Keratinocyte (primary cell): ENCODE data around the gene RO60. TPM values are rescaled to one million over a fixed set of nuclear protein-coding genes. Genes with fewer than 3 reads are reported as not detected.

Source experiments
- DNase-seq: peaks from one replicate; pipeline ENCODE4 v3.0.0-alpha.2; 2011; ENCODE audit warnings: low read depth, missing footprints, low spot score
- FAIRE-seq: peaks from 2 replicates; lab custom pipeline; 2011; peaks lifted over from hg19 to GRCh38; lab: Jason Lieb, UNC
- H2AFZ ChIP-seq: 2 replicates; pipeline ENCODE4 v1.6.0; 2012; ENCODE audit warnings: low read length, control low read depth, inconsistent platforms; ENCODE audit not compliant: control insufficient read depth
- H3K27ac ChIP-seq: 2 replicates; pipeline ENCODE4 v1.5.1; 2011; ENCODE audit warnings: low read length; ENCODE audit not compliant: control insufficient read depth, insufficient read depth
- H3K27me3 ChIP-seq: 3 replicates; pipeline ENCODE4 v1.6.0; 2011; ENCODE audit warnings: low read length; ENCODE audit not compliant: control insufficient read depth, insufficient read depth; ENCODE audit errors: extremely low read depth
- H3K36me3 ChIP-seq, 2 experiments: 2 replicates in 1 of 2; 3 replicates in 1 of 2; pipeline ENCODE4 v1.5.1; 2011; ENCODE audit warnings: low read length in 2 of 2, mild to moderate bottlenecking in 1 of 2; ENCODE audit not compliant: control insufficient read depth in 2 of 2, insufficient read depth in 2 of 2; ENCODE audit errors: extremely low read depth in 1 of 2
- H3K4me1 ChIP-seq: 3 replicates; pipeline ENCODE4 v1.5.1; 2011; ENCODE audit warnings: low read length; ENCODE audit not compliant: control insufficient read depth, insufficient read depth; ENCODE audit errors: extremely low read depth
- H3K4me2 ChIP-seq: 3 replicates; pipeline ENCODE4 v1.6.0; 2011; ENCODE audit warnings: low read depth, low read length; ENCODE audit not compliant: control insufficient read depth, insufficient read depth; ENCODE audit errors: extremely low read depth
- H3K4me3 ChIP-seq, 3 experiments: fragments of 200-600 bp in 1 of 3; sonication (generic) in 1 of 3; 2 replicates in 2 of 3; 3 replicates in 1 of 3; pipeline ENCODE4 v1.5.1; 2011 to 2016; ENCODE audit warnings: low read length in 3 of 3, mild to moderate bottlenecking in 3 of 3, control low read depth in 2 of 3, inconsistent platforms in 1 of 3, low read depth in 1 of 3, mixed read lengths in 1 of 3, mixed run types in 1 of 3, moderate library complexity in 1 of 3; ENCODE audit not compliant: control insufficient read depth in 2 of 3, insufficient read depth in 2 of 3; ENCODE audit errors: extremely low read depth in 1 of 3
- H3K79me2 ChIP-seq: 2 replicates; pipeline ENCODE4 v1.6.0; 2012; ENCODE audit warnings: low read length; ENCODE audit not compliant: control insufficient read depth, insufficient read depth
- H3K9ac ChIP-seq: 3 replicates; pipeline ENCODE4 v1.6.0; 2011; ENCODE audit warnings: low read length; ENCODE audit not compliant: control insufficient read depth, insufficient read depth; ENCODE audit errors: extremely low read depth
- H3K9me1 ChIP-seq: 3 replicates; pipeline ENCODE4 v1.6.0; 2011; ENCODE audit warnings: low read length; ENCODE audit not compliant: control insufficient read depth, insufficient read depth; ENCODE audit errors: extremely low read depth
- H3K9me3 ChIP-seq: 2 replicates; pipeline ENCODE4 v1.5.1; 2012; ENCODE audit warnings: low read depth, low read length; ENCODE audit not compliant: control insufficient read depth
- H4K20me1 ChIP-seq: 3 replicates; pipeline ENCODE4 v1.6.0; 2011; ENCODE audit warnings: low read length; ENCODE audit not compliant: control insufficient read depth, insufficient read depth; ENCODE audit errors: extremely low read depth
- EZH2 ChIP-seq: IDR thresholded peaks from one replicate; pipeline ENCODE4 v1.6.1; 2012; ENCODE audit warnings: inconsistent platforms, mild to moderate bottlenecking, low read length, moderate library complexity
- dilution Hi-C: fragments of 300-500 bp; cut with MboI; formaldehyde crosslinking; loops from one replicate; pipeline ENCODE4 v1.7.0; 2020; ENCODE audit warnings: low sequenced_read_pairs; ENCODE audit not compliant: extremely low pct_ligation_motif_present
- polyA plus RNA-seq, 5 experiments: library from polyadenylated mRNA; depleted of rRNA in 3 of 5; stranded (reverse) in 3 of 5; stranded (forward) in 1 of 5; unstranded in 1 of 5; fragments of >200 nt; gene quantifications; 1 replicate in 1 of 5; 2 replicates in 3 of 5; 3 replicates in 1 of 5; pipeline versions ENCODE4 v1.2.1 to v1.2.3, GENCODE V29; 2011 to 2012; ENCODE audit warnings: missing spikeins in 2 of 5, low read depth in 1 of 5, low replicate concordance in 1 of 5
- TF ChIP-seq, protein P1 (sequence below), 3 experiments: IDR thresholded peaks in 1 of 3; conservative IDR thresholded peaks in 1 of 3; optimal IDR thresholded peaks in 1 of 3; 2 replicates in 2 of 3; 3 replicates in 1 of 3; pipeline versions ENCODE3 to v1.5.1; 2011; ENCODE audit warnings: low read length in 3 of 3, mild to moderate bottlenecking in 3 of 3, moderate library complexity in 2 of 3, control low read depth in 1 of 3, inconsistent platforms in 1 of 3; ENCODE audit not compliant: insufficient read depth in 2 of 3; ENCODE audit errors: extremely low read depth in 1 of 3

Gene RO60
- polyA plus RNA-seq, 1 donor (not counting 4 experiments of a cell fraction or from before 2014, with no cell fraction given): 25.6 TPM

DNA sequence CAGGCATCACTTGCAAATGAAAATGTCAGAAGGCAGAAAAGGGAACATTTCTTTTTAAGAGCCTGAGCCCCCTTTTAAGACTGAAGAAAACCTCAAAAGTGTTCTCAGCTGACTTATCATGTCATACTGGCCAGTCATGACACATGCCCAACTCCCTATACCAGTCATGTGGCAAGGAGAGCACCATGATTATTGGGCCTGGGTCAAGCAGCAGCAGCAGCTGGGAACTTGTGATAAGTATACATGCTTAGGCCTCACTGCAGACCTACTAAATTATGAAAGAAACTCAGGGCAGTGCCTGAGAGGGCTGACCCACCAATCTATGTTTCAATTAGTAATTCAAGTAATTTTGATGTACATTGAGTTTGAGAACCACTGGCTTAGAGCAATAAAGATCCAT is 8.6 kb downstream of the RO60 start:
- H3K4me2 ChIP-seq: no peak overlapping the region
- H3K9ac ChIP-seq: no peak overlapping the region
- no peaks in the 10 kb centered on the region for H3K27me3 ChIP-seq
- no peak overlapping the region for H3K4me3 ChIP-seq
- TF ChIP-seq, protein P1, sequence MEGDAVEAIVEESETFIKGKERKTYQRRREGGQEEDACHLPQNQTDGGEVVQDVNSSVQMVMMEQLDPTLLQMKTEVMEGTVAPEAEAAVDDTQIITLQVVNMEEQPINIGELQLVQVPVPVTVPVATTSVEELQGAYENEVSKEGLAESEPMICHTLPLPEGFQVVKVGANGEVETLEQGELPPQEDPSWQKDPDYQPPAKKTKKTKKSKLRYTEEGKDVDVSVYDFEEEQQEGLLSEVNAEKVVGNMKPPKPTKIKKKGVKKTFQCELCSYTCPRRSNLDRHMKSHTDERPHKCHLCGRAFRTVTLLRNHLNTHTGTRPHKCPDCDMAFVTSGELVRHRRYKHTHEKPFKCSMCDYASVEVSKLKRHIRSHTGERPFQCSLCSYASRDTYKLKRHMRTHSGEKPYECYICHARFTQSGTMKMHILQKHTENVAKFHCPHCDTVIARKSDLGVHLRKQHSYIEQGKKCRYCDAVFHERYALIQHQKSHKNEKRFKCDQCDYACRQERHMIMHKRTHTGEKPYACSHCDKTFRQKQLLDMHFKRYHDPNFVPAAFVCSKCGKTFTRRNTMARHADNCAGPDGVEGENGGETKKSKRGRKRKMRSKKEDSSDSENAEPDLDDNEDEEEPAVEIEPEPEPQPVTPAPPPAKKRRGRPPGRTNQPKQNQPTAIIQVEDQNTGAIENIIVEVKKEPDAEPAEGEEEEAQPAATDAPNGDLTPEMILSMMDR (optimal IDR thresholded peaks at IDR 0.05 in 1 of 3, IDR thresholded peaks at IDR 0.05 in 1 of 3, conservative IDR thresholded peaks at IDR 0.05 in 1 of 3; ENCODE audit: extremely low read depth in 1 of 3, insufficient read depth in 2 of 3, low read length in 3 of 3): no peak
- TF ChIP-seq EZH2: no peak
- no peak overlapping the region for H2AFZ ChIP-seq
- H3K79me2 ChIP-seq: peaks cover 72% of the 10 kb centered on the region
- no peak overlapping the region for H3K27ac ChIP-seq
- H3K9me3 ChIP-seq: no peaks in the 10 kb centered on the region
- no peaks in the 10 kb centered on the region for H3K4me1 ChIP-seq
- FAIRE-seq (no peak), DNase-seq (no peak)
- no peaks in the 10 kb centered on the region for H3K9me1 ChIP-seq
- dilution Hi-C loops: no loop called here
- H4K20me1 ChIP-seq: no peaks in the 10 kb centered on the region
- H3K36me3 ChIP-seq: peaks cover 3 to 9% of the 10 kb centered on the region in 2 experiments

DNA sequence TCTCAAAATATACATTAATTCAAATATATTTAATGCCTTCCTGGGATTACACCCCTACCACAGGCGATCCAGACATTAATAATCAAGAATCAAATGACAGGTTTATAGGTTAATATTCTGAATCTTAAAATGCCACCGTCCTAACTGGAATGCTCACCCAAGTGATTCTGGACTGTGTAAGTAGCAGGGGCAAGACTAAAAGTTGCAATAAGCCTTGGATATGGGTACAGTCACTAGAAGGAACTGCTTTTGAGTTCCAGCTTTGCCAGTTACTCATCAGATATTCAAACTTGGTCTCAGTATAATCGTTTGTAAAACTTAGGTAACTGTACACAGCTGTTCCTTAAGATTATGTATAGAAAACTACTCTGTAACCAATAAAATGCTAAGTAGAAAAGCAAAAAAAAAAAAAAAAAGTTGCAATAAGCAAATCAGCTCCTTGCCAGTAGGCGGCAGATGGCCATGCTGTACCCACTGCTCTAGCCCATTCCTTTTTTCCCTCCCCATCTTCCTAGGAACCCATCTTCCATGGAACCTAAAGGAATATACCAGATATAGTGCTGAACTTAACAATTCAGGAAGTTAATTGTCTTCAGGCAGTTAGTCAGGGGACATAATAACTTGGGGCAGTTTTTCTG is 10.5 kb downstream of the RO60 start:
- dilution Hi-C loops: no loop called here
- H3K9me1 ChIP-seq: no peaks in the 10 kb centered on the region
- DNase-seq (no peak), FAIRE-seq (no peak)
- H2AFZ ChIP-seq: no peak overlapping the region
- no peak overlapping the region for H3K27ac ChIP-seq
- H3K9ac ChIP-seq: no peak overlapping the region
- H3K27me3 ChIP-seq: no peaks in the 10 kb centered on the region
- H3K4me2 ChIP-seq: no peak overlapping the region
- H3K79me2 ChIP-seq: peaks cover 59% of the 10 kb centered on the region
- no peaks in the 10 kb centered on the region for H4K20me1 ChIP-seq
- H3K4me1 ChIP-seq: no peaks in the 10 kb centered on the region
- H3K36me3 ChIP-seq: peaks cover 3 to 9% of the 10 kb centered on the region in 2 experiments
- TF ChIP-seq, protein P1 (optimal IDR thresholded peaks at IDR 0.05 in 1 of 3, IDR thresholded peaks at IDR 0.05 in 1 of 3, conservative IDR thresholded peaks at IDR 0.05 in 1 of 3; ENCODE audit: extremely low read depth in 1 of 3, insufficient read depth in 2 of 3, low read length in 3 of 3): peak in 2 of 3 experiments; percentile 39 to 51
- no peak for TF ChIP-seq EZH2
- H3K4me3 ChIP-seq: no peak overlapping the region
- H3K9me3 ChIP-seq: no peaks in the 10 kb centered on the region
